ENCODE results near the gene GALNT12. TPM values are rescaled to one million over a fixed set of nuclear protein-coding genes. Genes with fewer than 3 reads are reported as not detected.

GALNT12 gene
- polyA plus RNA-seq, 3 donors = 6.4 to 8.8 (median 8.6) TPM

DNA sequence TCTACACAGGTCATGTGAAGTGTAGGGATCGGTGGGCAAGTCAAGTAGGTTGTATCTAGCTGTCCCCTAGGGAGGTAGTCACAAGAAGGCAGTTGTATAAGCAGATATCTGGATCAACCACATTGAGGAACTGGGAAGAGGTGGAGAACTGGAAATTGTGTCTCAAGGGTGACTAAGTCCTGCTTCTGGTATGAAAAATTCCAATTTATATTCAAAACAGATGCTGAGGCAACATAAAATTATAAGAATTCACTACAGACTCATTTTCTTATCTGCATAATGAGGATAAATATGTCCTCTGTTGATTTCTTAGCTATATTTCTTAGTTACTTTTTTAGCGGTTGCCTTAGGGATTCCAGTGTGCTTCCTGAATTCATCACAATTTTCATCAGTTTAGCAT, 46.8 kb downstream of the GALNT12 start:
- DNase-seq (ENCODE audit: low read depth in 3 of 3, low spot score in 2 of 3) = no peak

DNA sequence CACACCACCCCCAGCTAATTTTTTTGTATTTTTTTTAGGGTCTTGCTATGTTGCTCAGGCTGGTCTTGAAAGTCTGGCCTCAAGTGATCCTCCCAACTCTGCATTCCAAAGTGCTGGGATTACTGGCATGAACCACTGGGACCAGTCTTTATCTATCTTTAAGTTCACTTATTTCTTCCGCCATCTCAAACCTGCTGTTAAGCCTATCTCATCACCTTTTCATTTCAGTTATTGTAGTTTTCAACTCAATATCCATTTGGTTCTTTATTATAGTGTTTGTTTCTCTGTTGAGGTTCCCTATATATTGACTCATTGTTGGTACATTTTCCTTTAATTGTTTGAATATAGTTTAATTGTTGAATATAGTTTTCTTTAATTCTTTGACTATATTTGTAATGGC, 48.1 kb downstream of the GALNT12 start:
- no peak for DNase-seq (ENCODE audit: low read depth in 3 of 3, low spot score in 2 of 3)

DNA sequence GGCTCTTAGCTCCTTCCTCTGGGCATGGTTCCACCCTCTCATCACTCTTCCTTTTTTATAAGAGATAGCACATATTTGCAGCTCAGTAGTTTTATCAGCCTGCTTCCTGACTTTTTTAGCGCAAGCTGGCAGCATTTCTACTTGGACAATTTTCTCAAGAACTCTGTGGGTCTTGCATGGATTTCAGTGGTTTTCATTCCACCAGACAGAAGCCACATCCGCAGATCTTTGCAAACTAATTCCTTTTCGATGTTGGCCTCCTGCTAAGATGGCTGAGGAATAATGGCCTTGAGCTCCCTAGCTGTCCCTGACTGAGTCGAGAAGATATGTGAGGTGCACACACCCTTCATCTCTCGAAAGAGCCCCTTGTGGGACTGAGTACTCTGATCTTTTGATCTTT, 49.5 kb downstream of the GALNT12 start:
- no peak for DNase-seq (ENCODE audit: low read depth in 3 of 3, low spot score in 2 of 3)

DNA sequence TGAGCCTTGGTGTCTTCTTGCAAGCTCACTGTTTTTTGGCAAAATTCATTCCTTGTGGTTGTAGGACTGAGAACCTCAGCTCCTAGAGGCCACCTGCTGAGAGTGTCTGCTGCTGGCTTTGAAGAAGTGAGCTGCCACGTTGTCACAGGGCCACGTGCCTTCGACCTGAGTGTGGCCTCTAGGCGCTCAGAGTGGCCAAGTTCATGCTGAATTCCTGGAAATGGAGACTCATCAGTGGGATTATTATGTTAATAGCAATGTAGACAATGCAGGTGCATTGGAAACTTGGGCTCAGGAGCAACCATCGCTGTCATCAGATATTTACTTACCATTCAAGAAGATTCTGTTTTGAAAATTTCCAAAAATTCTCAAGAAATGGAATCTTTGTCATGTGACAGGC, 52.5 kb downstream of the GALNT12 start:
- no peak for DNase-seq (ENCODE audit: low read depth in 3 of 3, low spot score in 2 of 3)

DNA sequence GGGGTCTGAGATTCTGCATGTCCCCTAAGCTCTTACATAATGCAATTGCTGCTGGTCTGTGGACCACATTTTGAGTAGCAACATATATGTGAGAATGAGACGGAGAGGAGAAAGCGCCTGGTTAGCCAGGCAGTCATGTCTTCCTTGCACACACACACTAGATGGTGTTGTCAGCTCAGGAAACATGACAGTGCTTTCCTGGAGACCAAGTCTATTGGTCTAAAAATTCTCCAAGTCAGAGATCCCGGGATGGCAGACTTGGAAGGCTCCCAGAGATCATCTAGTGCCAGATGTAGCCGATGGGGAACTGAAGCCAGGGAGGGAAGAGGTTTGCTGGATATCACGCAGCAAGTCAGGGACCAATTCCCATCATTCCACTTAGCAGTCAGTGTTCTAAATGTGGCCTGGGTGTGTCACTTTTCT, 53.4 kb downstream of the GALNT12 start:
- no peak for DNase-seq (ENCODE audit: low read depth in 3 of 3, low spot score in 2 of 3)

DNA sequence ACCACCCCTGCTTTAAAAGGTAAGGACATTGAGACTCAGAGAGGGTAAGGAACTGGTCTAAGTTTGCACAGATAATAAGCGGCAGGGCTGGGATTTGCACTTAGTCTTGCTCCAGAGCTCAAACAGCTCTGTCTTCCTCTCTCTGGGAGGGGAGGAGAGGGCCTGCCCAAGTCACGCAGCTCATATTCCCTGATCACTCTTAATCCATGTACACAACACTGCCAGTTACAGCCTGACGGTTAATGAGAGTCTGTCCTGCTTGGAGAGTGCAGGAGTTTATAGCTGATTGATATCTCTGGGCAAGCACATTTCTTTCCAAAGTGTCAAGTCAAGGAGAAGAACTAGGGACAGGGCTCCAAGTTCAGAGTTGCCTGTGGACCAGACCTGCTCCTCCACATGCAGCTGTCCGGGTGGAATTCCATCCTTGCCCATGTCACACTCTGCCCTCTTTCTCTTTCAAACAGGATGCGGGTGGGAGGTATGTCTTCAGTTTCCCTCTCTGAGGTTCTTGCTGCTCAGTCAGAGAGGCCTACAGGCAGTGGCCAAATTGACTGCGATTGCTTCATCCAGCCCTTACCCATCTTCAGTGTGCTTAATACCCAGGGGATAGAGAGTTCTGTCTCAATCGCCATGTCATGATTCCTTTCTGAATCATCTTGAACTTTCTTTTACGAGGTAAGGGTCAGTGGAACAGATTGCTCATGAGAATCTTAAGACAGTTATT, 54.5 kb downstream of the GALNT12 start:
- no peak for DNase-seq (ENCODE audit: low read depth in 3 of 3, low spot score in 2 of 3)

DNA sequence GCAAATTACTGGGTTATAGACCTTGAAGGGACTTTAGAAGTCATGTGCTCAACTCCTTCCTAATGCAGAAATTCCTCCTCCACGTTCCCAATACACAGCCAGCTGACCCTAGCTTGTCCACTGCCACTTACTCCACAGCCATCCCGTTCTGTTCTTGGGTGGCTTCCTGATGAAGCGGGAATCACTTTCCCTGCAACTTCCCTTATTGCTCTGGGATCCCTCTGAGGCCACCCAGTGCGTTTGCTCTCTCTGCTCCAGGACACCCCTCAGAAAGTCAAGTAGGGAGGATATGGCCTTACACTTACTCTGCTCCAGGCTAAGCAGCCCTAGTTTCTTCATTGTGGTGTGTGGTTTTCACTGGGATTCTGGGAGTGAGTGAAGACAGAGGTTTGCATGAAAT, 55.5 kb downstream of the GALNT12 start:
- no peak for DNase-seq (ENCODE audit: low read depth in 3 of 3, low spot score in 2 of 3)

DNA sequence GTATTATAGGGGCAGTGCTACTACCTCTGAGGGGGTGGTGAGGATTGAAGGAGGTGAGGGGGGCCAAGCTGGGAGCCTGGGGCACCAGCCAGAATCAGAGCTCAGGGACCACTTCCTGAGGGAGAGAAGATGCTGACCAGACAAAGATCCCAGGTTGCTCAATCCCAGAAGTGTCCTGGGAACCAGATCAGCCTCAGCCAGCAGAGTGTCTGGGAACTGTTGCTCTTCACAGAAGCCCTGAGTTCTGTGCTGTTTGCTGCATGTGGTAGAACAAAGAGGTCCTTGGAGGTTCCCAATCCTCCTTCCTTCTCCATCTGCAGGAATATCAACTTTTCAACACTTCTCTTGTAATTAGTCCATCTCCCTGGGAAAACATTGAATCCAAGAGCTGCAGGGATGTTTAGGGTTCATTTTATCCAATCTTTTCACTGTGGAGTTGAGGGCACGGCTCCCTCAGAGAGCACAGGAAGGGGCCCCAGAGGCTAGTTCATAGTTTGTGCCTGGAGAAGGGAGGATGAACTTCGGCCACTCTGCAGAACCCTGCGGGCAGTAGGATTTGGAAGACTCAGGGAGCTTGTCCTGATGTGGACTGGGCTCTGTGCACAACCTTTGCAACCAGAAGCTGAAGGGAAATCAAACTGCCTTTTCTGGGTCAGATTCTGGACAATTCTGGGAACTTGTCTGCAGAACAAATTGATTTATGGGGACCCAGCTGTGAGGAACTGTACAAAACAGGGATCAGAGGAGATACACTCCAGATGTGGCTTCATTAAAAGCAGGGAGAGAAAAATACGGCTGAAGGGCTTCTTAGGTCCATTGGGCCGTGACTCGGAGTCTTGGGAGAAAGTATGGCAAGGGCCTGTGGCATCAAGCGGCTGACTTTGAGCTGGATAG, 57.1 kb downstream of the GALNT12 start:
- no peak for DNase-seq (ENCODE audit: low read depth in 3 of 3, low spot score in 2 of 3)

DNA sequence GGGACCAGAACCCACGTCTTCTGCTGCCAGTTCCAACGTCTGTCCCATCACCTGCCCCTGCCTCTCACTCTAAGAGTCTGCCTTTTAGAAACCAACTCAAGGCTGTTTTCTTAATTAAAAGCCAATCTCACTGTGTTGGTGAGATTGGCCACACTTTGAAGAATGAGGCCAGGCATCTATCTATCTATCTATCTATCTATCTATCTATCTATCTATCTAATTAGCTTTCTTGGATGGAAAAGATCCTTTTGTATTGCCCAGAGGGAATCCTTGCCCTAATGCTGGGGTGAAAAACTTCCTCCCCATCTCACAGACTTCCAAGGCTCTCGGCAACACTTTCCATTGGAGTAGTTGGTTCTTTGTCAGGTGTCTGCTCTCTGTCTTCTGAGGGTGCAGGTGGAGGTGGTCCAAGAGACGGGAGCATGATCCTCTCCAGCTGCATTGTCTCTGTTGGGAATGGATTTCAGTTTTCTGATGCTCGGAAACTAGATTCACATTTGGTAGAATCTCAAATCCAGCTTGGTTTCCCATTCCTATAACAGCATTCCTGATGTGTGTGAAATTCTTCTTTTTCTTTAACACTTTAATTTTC, 57.9 kb downstream of the GALNT12 start:
- DNase-seq (ENCODE audit: low read depth in 3 of 3, low spot score in 2 of 3) = no peak

DNA sequence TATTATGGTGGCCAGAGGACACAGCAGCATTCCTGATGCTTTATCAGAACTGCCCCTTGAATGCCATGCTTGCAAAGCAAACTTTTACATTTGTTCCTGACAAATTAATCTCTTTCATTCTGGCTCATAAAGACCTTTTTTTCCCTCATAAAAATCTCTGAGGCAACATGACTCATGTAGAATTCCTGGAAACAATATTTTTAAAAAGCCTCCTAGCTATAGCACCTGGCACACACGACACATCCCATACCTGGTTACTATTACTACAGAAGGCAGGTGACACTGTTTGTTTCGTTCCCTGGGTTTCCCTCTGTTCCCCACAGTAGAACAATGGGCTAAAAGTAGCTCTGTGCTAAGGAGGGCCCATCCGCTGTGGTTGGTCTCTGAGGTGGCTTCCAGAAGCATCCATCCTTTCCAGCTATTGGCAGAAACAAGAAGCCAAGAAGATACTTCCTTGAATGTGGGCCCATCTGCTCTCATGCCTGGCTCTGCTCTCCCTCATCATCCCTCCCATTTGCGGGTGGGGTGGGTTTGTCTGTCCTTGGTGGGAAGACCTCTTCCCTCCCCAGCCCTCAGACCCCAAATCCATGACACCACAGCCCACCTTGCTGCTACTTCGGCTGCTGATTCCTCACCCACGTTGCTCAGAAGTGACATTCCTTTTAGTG, 59.1 kb downstream of the GALNT12 start:
- no peak for DNase-seq (ENCODE audit: low read depth in 3 of 3, low spot score in 2 of 3)

DNA sequence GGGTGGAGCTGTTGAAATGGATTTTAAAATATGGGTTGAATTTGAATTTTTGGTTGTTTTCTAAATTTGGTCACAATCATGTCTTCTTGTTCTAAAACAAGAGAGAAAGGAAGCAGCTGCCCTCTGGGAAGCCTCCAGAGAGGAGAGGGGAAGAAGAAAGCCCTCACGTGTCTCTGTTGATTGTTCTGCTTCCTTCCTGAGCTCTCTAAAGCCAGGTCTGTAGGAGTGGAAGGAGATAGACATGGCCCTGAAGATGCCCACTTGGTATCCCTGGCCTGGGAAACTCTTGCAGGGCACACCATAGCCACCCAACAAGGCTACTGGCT, 59.6 kb downstream of the GALNT12 start:
- no peak for DNase-seq (ENCODE audit: low read depth in 3 of 3, low spot score in 2 of 3)

DNA sequence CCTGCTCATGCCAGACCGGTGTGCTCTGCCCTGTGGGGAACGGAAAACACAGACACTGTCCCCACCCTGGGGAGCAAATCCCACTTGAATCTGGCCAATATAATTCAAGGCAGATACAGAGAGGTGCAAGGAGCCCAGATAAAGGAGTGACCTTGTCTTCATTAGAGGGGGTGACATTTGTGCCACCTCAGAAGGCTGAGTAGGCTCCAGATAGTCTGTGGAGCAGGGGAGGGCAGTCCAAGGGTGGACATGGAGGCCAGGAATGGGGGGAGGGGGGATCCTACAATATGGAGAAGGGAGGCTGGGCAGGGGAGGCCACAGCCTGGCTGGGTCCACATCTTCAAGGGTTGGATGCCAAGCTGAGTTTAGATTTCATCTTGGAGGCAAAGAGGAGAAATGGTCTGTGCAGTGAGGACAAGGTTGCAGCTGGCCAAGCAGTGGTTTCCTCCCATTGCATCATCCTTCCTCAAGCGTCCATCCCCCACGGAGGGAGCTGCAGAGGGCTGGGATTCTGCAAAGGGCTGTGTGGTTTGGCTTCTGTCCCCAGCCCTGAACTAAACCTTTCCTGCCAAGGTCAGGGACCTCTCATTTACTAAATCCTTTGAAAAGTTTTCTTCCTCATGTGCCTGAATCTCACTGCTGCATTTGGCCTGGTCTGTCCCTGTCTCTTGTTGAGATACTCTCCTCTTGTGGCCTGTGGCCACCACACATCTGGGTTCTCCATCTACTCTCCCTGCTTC, 60.1 kb downstream of the GALNT12 start:
- no peak for DNase-seq (ENCODE audit: low read depth in 3 of 3, low spot score in 2 of 3)

DNA sequence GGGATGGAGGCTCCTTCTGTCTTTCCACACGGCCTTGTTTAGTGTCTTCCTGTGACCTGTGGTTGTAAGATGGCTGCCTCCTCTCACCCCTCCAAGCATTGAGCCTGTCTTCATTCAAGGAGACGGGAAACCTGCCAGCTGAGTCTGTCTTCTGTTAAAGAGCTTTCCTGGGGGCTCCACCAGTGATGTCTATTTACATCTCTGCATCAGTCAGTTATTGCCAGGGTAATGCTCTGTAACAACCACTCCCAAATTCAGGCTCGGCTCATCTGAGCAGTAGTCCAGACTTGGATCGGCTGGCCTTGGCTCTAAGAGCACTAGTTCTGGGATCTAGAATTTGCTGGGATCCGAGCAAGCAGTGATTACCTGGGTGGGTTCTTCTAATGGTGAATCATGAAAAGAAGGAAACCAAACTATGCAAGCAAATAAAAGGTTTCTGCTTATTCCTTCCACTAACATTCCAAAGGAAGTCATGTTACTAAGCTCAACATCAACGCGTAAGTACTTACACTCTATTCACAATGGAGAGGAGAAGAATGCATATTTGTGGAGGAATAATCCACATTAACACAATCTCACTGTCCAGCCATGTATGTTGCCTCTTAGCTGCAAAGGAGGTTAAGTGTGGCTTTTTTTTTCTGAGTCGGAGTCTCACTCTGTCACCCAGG, 61.7 kb downstream of the GALNT12 start:
- no peak for DNase-seq (ENCODE audit: low read depth in 3 of 3, low spot score in 2 of 3)

DNA sequence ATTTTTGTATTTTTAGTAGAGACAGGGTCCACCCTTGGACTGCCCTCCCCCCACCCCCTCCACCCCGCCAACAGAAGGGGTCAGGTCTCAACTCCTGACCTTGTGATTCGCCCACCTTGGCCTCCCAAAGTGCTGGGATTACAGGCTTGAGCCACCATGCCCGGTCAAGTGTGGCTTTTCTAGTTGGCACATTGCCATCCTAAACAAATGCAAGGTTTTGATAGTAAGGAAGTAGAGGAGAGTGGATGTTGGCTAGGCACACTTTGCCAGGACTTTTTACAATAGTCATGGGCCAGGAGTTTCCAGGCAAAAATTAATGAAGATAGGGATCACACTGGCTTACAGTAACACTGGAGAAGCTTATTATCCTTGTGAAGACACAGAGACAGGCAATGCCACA, 62.4 kb downstream of the GALNT12 start:
- no peak for DNase-seq (ENCODE audit: low read depth in 3 of 3, low spot score in 2 of 3)

DNA sequence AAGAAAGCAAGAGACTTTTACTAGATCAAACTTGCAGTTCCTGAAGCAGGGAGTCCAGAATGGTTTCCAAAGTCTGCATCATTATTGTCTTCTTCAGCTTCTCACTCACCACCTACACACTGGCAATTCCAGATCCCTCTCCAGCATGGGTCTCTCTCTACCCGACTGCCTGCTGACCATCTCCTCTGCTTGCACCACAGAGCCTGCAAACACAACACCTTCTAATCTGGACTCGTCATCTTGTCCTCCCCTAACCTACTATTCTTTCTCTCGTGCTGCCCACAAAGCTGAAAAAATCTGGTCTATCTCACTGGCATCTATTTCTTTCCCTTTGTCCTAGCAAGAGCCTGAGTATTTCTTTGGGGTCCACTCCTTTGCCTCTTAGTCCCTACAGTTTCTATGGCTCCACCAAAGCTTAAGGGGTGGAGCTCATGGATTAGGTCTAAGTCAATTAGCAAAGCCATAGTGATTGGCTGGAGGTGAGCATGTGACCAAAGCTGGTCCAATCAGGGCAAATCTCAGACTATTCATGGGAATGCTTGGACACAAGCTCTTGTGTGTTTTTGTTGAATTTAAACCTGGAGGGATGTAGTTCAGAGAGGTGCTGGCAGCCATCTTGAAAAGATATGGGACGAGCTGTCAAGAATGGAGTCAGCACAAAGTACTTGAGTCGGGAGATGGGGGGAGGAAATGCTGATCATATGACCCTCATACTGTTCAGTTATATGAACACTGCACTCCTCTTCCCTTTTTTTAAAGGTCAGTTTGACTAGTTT, 63.5 kb downstream of the GALNT12 start:
- no peak for DNase-seq (ENCODE audit: low read depth in 3 of 3, low spot score in 2 of 3)

DNA sequence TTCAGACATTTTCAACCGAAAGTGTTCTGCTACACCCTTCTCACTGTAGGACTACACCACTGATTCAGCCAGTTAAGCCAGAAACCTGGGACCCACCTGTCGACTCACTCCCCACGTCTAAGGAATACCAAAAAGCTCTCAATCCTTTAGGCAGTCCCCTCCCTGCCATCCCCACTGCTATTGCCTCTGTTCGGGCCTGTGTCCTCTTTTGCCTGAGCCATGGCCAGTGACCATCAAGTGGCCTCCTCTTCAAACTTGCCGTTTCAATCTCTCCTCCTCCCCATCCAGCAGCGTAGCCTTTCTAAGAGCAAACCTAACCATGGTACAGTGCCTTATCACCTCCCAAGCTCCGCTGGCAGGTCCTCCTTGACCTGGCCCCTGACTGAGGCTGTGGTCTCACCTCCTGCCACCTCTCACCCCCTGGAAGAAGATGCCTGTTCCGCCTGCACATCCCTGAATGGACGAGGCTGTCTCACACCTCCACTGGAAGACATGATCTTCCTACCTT, 64.1 kb downstream of the GALNT12 start:
- no peak for DNase-seq (ENCODE audit: low read depth in 3 of 3, low spot score in 2 of 3)

DNA sequence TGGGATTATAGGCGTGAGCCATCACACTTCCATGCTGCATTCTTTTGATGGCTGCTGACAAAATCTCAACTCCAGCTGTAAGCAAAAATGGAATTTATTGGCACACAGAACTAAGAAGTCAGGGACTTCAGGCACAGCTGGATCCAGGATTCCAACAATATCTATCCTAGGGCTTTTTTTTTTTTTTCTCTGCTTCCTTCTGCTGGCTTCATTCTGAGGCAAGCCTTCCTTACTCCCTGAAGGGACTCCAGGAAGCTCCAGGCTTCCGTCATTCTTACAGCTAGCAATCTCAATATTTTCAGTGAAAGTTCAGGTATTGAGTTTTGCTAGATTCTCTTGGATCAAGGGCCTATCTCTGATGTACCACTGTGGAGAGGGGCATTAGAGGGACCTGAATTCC, 66.1 kb downstream of the GALNT12 start:
- DNase-seq (ENCODE audit: low read depth in 3 of 3, low spot score in 2 of 3) = no peak

DNA sequence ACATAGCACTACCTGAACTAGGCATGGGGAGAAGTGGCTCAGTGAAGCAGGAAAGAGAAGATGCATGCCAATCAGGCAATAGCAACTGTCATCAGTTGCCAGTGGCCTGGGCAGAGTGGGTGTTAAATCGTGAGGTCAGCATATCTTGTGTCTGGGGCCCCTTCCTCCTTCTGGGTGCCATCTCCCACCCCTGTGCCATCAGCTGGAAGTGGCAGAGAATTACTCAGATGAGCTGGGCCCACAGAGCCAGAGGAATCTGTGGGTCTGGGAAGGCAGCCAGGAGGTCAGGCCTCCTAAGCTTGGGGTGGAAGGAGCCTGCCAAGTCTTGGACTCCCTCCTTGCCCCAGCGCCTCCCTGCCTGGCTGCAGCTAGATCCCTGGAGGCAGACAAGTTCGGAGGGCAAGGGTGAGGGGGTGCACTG, 66.5 kb downstream of the GALNT12 start:
- DNase-seq (ENCODE audit: low read depth in 3 of 3, low spot score in 2 of 3) = no peak

DNA sequence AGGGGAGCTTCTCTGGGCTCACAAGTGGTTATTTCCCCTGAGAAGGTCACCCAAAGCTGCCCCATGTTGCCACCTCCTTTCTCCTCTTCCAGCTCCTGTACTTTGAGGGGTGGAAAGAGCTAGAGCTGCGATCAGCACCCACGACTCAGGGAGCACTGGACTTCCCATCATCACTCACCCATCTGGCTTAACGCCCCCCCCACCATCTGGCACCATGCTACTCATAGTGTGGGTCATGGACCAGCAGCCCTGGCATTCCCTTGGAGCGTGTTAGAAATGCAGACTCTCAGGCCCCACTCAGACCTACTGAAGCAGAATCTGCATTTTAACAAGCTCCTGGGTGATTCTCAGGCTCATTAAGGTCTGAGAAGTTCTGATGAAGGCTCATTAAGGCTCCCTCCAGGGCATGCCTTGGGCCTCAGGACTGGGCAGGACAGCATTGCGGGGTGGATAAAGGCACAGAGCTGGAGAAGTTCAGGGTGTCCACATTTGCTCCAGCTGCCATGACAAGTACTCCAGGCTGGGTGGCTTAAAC, 67.3 kb downstream of the GALNT12 start:
- DNase-seq (ENCODE audit: low read depth in 3 of 3, low spot score in 2 of 3) = no peak
